Right renal pelvis (tissue), 4 donors: ENCODE data around the gene HIVEP2. TPM values are rescaled to one million over a fixed set of nuclear protein-coding genes. Genes with fewer than 3 reads are reported as not detected.

ENCODE experiments used
- DNase-seq, 4 donors: peaks; one replicate each; pipeline ENCODE4 v3.0.0-alpha.2; 2013; ENCODE audit warnings: low read depth in 4 of 4, low spot score in 3 of 4, missing footprints in 1 of 4
- polyA plus RNA-seq, 4 donors: library from polyadenylated mRNA; unstranded; fragments of 120-200 nt; gene quantifications; one replicate each; pipeline ENCODE4 v1.2.1, GENCODE V29; 2013; ENCODE audit not compliant: insufficient read length in 4 of 4

Gene HIVEP2
- polyA plus RNA-seq, 4 donors: 12.7 to 13.9 (median 13.2) TPM

GRCh38 chr6:142823256-142823902, 121.6 kb downstream of the HIVEP2 start:
- no peak for DNase-seq

- no peak for DNase-seq
These were observed 122.1 kb downstream of the HIVEP2 start for GRCh38 chr6:142822842-142823241.

GRCh38 chr6:142822383-142822782, 122.6 kb downstream of the HIVEP2 start:
- no peak for DNase-seq

- no peak for DNase-seq
These were observed 123.1 kb downstream of the HIVEP2 start for GRCh38 chr6:142821860-142822259.

GRCh38 chr6:142821164-142821716, 123.7 kb downstream of the HIVEP2 start:
- DNase-seq: no peak

GRCh38 chr6:142820338-142821051, 124.5 kb downstream of the HIVEP2 start:
- DNase-seq: no peak

- DNase-seq: no peak
These were observed 125.2 kb downstream of the HIVEP2 start for GRCh38 chr6:142819603-142820337.

- DNase-seq: no peak
These were observed 128.5 kb downstream of the HIVEP2 start for GRCh38 chr6:142816486-142816885.

GRCh38 chr6:142816031-142816430, 128.9 kb downstream of the HIVEP2 start:
- DNase-seq: no peak

- no peak for DNase-seq
These were observed 133.1 kb downstream of the HIVEP2 start for GRCh38 chr6:142811923-142812322.

- DNase-seq: no peak
These were observed 133.9 kb downstream of the HIVEP2 start for GRCh38 chr6:142810952-142811514.

GRCh38 chr6:142809947-142810346, 135.0 kb downstream of the HIVEP2 start:
- DNase-seq: no peak

GRCh38 chr6:142808405-142809061, 136.4 kb downstream of the HIVEP2 start:
- DNase-seq: no peak

GRCh38 chr6:142805042-142805441, 139.9 kb downstream of the HIVEP2 start:
- no peak for DNase-seq

GRCh38 chr6:142804490-142804889, 140.5 kb downstream of the HIVEP2 start:
- DNase-seq: no peak

- no peak for DNase-seq
These were observed 141.4 kb downstream of the HIVEP2 start for GRCh38 chr6:142803495-142804058.

- DNase-seq: no peak
These were observed 141.9 kb downstream of the HIVEP2 start for GRCh38 chr6:142803032-142803431.

GRCh38 chr6:142802124-142802523, 142.9 kb downstream of the HIVEP2 start:
- DNase-seq: no peak

- DNase-seq: no peak
These were observed 144.7 kb downstream of the HIVEP2 start for GRCh38 chr6:142800240-142800639.

GRCh38 chr6:142799639-142800038, 145.3 kb downstream of the HIVEP2 start:
- DNase-seq: no peak
